Liver (tissue), 9 donors: Measurements from ENCODE around the gene BNC2. TPM values are rescaled to one million over a fixed set of nuclear protein-coding genes. Genes with fewer than 3 reads are reported as not detected.

Experiments used
- DNase-seq: peaks from one replicate; pipeline ENCODE4 v3.0.0-alpha.2; 2017; ENCODE audit warnings: low spot score
- H3K27ac ChIP-seq, 2 donors: one replicate each; pipeline ENCODE4 v1.7.0; 2013; ENCODE audit warnings: inconsistent platforms in 2 of 2, low read length in 2 of 2, control low read depth in 1 of 2, low read depth in 1 of 2, mild to moderate bottlenecking in 1 of 2
- H3K27me3 ChIP-seq, 4 donors: one replicate each; pipeline versions ENCODE4 v1.6.1 to v1.7.0; 2013; ENCODE audit warnings: low read length in 3 of 4, inconsistent platforms in 1 of 4, mild to moderate bottlenecking in 1 of 4, moderate library complexity in 1 of 4; ENCODE audit not compliant: control insufficient read depth in 4 of 4, insufficient read depth in 4 of 4
- H3K36me3 ChIP-seq, 4 donors: one replicate each; pipeline versions ENCODE4 v1.6.1 to v1.7.0; 2013; ENCODE audit warnings: low read length in 3 of 4, mild to moderate bottlenecking in 3 of 4, low read depth in 1 of 4, moderate library complexity in 1 of 4; ENCODE audit not compliant: control insufficient read depth in 4 of 4, insufficient read depth in 3 of 4
- H3K4me1 ChIP-seq, 4 donors: one replicate each; pipeline versions ENCODE4 v1.6.1 to v1.7.0; 2013; ENCODE audit warnings: low read length in 3 of 4, mild to moderate bottlenecking in 3 of 4, moderate library complexity in 1 of 4; ENCODE audit not compliant: control insufficient read depth in 4 of 4, insufficient read depth in 4 of 4
- H3K4me3 ChIP-seq, 3 donors: one replicate each; pipeline versions ENCODE4 v1.6.1 to v1.7.0; 2013; ENCODE audit warnings: low read length in 3 of 3, control low read depth in 1 of 3, low read depth in 1 of 3, mild to moderate bottlenecking in 1 of 3
- H3K9ac ChIP-seq, 2 donors: one replicate each; pipeline ENCODE4 v1.7.0; 2013; ENCODE audit warnings: low read length in 2 of 2, mild to moderate bottlenecking in 2 of 2, moderate library complexity in 2 of 2, control low read depth in 1 of 2, low read depth in 1 of 2
- H3K9me3 ChIP-seq, 4 donors: one replicate each; pipeline versions ENCODE4 v1.6.1 to v1.7.0; 2013; ENCODE audit warnings: low read length in 3 of 4; ENCODE audit not compliant: control insufficient read depth in 4 of 4
- EGR1 ChIP-seq, 2 donors: IDR thresholded peaks; 2 replicates each; pipeline ENCODE4 v1.6.1; 2016 to 2018; ENCODE audit warnings: antibody characterized with exemption in 2 of 2, low read depth in 2 of 2
- FOXA1 ChIP-seq: IDR thresholded peaks from 2 replicates; pipeline ENCODE4 v1.6.1; 2016; ENCODE audit warnings: antibody characterized with exemption
- GABPA ChIP-seq, 2 donors: IDR thresholded peaks in 1 of 2; conservative IDR thresholded peaks in 1 of 2; 2 replicates each; pipeline ENCODE4 v1.6.1; 2016; ENCODE audit warnings: antibody characterized with exemption in 2 of 2, mild to moderate bottlenecking in 1 of 2, moderate library complexity in 1 of 2
- HNF4G ChIP-seq: IDR thresholded peaks from 2 replicates; pipeline ENCODE4 v1.6.1; 2016; ENCODE audit warnings: antibody characterized with exemption
- JUND ChIP-seq, 2 donors: IDR thresholded peaks; 2 replicates each; pipeline ENCODE4 v1.6.1; 2016; ENCODE audit warnings: antibody characterized with exemption in 2 of 2
- NR2F2 ChIP-seq: IDR thresholded peaks from 2 replicates; pipeline ENCODE4 v1.6.1; 2016; ENCODE audit warnings: antibody characterized with exemption
- RXRA ChIP-seq, 2 donors: IDR thresholded peaks; 2 replicates each; pipeline ENCODE4 v1.6.1; 2017 to 2018; ENCODE audit warnings: antibody characterized with exemption in 2 of 2, mild to moderate bottlenecking in 1 of 2
- SP1 ChIP-seq: IDR thresholded peaks from 2 replicates; pipeline ENCODE4 v1.6.1; 2018; ENCODE audit warnings: antibody characterized with exemption, mild to moderate bottlenecking
- YY1 ChIP-seq: IDR thresholded peaks from 2 replicates; pipeline ENCODE4 v1.6.1; 2016; ENCODE audit warnings: antibody characterized with exemption, mild to moderate bottlenecking
- WGBS: extraction: QIAGEN DNeasy Blood & Tissue Kit; methylation state at CpG from one replicate; pipeline ENCODE4 v1.1.7; 2013; 5-methylcytosine and 5-hydroxymethylcytosine counted together
- polyA plus RNA-seq, 2 donors: library from polyadenylated mRNA; stranded (reverse) in 1 of 2; unstranded in 1 of 2; fragments of 200-250 nt in 1 of 2; fragments of >200 nt in 1 of 2; fragmentation: Nextera tagmentation in 1 of 2; extraction: Ambion mirVana in 1 of 2; gene quantifications; one replicate each; pipeline versions ENCODE4 v1.2.1 to v1.2.3, GENCODE V29; 2013 to 2015
- total RNA-seq, 2 donors: library from RNA; depleted of rRNA; stranded (reverse); fragments of >200 nt; gene quantifications; one replicate each; pipeline ENCODE4 v1.2.3, GENCODE V29; 2014
- TF ChIP-seq, protein P1 (sequence below): IDR thresholded peaks from 2 replicates; pipeline ENCODE4 v1.6.1; 2016; ENCODE audit warnings: antibody characterized with exemption
- TF ChIP-seq, protein P2 (sequence below): IDR thresholded peaks from 2 replicates; pipeline ENCODE4 v1.6.1; 2016; ENCODE audit warnings: antibody characterized with exemption
- donor health status: healthy.
- donor health status: healthy.
- donor health status: healthy.
- donor health status: healthy.
- donor health status: healthy.

BNC2 gene
- total and polyA plus RNA-seq, 4 donors: 0.07 to 0.67 (median 0.08) TPM

DNA sequence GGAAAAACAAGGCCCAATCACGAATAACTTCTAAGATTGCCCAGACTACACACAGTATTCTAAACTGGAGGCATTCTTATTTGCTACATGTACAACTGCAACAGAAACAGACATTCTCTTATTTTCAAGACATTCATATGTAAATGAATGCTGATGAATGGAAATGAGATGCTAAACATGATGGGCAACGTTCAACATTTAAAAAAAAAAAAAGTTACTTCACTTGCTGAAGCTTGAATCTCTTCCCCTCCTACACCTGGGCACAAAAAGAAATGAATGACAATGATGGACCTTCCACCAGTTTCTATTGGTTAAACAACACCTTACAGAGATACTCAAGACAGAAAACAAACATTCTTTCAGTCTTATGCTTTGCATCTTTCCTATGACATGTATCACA lies 160.5 kb downstream of the BNC2 start:
- no peaks in the 10 kb centered on the region for H3K9me3 ChIP-seq
- no peak overlapping the region for H3K9ac ChIP-seq
- no peak overlapping the region for H3K27ac ChIP-seq
- TF ChIP-seq, protein P1, sequence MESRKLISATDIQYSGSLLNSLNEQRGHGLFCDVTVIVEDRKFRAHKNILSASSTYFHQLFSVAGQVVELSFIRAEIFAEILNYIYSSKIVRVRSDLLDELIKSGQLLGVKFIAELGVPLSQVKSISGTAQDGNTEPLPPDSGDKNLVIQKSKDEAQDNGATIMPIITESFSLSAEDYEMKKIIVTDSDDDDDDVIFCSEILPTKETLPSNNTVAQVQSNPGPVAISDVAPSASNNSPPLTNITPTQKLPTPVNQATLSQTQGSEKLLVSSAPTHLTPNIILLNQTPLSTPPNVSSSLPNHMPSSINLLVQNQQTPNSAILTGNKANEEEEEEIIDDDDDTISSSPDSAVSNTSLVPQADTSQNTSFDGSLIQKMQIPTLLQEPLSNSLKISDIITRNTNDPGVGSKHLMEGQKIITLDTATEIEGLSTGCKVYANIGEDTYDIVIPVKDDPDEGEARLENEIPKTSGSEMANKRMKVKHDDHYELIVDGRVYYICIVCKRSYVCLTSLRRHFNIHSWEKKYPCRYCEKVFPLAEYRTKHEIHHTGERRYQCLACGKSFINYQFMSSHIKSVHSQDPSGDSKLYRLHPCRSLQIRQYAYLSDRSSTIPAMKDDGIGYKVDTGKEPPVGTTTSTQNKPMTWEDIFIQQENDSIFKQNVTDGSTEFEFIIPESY: no peak
- TF ChIP-seq YY1 (no peak), RXRA (IDR thresholded peaks at IDR 0.05) (no peak), GABPA (IDR thresholded peaks at IDR 0.05 in 1 of 2, conservative IDR thresholded peaks at IDR 0.05 in 1 of 2) (no peak), EGR1 (IDR thresholded peaks at IDR 0.05; ENCODE audit: low read depth in 2 of 2) (no peak)
- DNase-seq: no peak
- no peak overlapping the region for H3K4me3 ChIP-seq
- WGBS: 63% methylated on average over 2 of the region's 2 CpGs
- H3K36me3 ChIP-seq: no peaks in the 10 kb centered on the region
- no peaks in the 10 kb centered on the region for H3K4me1 ChIP-seq
- peaks cover 0 to 7% (median 0%) of the 10 kb centered on the region in 4 donors for H3K27me3 ChIP-seq

DNA sequence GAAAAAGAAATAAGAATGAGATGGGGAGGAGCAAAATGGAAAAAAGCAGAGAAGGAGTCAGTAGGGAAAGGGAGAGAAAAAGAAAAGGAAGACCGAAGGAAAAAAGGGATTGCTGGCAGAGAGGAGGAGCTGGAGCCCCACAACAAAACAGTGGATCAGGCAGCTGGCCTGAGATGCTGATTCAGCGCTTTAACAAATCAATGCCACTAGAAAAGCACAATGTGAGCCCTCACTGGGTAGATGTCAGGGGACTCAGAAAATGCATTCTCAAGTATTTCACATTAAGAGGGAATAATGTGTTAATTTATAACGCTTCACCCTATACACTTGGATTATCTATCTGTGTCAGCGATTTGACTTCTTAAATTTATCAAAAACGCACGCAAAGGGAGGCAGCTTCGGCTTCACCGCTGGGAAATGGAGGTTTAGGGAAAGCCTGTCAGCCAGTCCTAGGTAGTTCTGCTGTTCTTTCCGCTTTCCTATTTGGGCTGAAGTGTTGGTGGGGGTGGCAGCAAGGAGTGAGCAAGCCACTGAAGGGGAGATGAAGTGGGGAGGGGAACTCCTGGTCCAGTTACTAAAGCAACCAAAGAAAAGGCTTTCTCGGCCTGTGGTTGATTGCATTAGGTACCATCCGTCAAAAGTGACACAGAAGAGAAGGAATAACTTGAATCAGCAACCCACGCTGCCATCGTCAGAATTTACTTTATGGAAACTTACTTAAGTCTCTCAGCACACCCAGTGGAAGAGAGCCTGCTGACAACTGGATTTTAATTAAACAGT lies 161.6 kb downstream of the BNC2 start:
- no peak overlapping the region for H3K27ac ChIP-seq

DNA sequence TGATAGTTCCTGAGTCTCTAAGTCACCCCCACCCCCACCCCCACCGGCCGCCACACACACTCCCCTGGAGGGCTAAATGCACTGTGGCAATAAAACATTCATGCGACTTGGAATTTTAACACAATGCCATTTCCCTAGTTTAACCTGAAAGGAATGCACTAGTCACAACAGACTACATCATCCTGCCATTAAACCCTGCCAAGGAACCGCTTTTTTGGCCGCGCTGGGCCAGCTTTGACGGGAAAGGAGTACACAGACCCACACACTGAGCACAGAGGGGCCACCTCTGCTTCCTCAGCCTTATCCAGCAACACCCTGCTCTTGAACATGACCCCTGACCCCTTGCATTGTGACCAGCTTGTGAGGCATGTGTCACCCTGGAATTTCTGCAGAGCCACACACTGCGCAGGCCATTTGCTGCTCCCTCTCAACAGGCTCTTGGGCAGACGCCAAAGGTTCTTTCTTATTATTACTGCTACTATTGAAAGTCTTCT lies 165.3 kb downstream of the BNC2 start:
- no peak overlapping the region for H3K4me3 ChIP-seq

More for the DNA sequence above, 161.6 kb downstream of the BNC2 start:
- Histone ChIP-seq H3K4me1 (no peaks in the 10 kb centered on the region), H3K27me3 (peaks cover 0 to 7% (median 0%) of the 10 kb centered on the region in 4 donors), H3K4me3 (no peak overlapping the region), H3K36me3 (no peaks in the 10 kb centered on the region), H3K9ac (no peak overlapping the region), H3K9me3 (no peaks in the 10 kb centered on the region)
- no peak for DNase-seq
- 62% methylated on average over 13 of the region's 13 CpGs for WGBS
- no peak for TF ChIP-seq GABPA (IDR thresholded peaks at IDR 0.05 in 1 of 2, conservative IDR thresholded peaks at IDR 0.05 in 1 of 2)
- no peak for TF ChIP-seq FOXA1
- TF ChIP-seq, protein P2, sequence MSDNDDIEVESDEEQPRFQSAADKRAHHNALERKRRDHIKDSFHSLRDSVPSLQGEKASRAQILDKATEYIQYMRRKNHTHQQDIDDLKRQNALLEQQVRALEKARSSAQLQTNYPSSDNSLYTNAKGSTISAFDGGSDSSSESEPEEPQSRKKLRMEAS: no peak
- no peak for TF ChIP-seq RXRA (IDR thresholded peaks at IDR 0.05)
- TF ChIP-seq JUND (IDR thresholded peaks at IDR 0.05): no peak
- no peak for TF ChIP-seq SP1
- no peak for TF ChIP-seq NR2F2
- TF ChIP-seq EGR1 (IDR thresholded peaks at IDR 0.05; ENCODE audit: low read depth in 2 of 2): no peak
- no peak for TF ChIP-seq YY1
- TF ChIP-seq HNF4G: no peak
- TF ChIP-seq, protein P1: no peak

More for the DNA sequence above, 165.3 kb downstream of the BNC2 start:
- no peak for DNase-seq
- H3K9me3 ChIP-seq: no peaks in the 10 kb centered on the region
- peaks cover 0 to 3% (median 0%) of the 10 kb centered on the region in 4 donors for H3K27me3 ChIP-seq
- H3K4me1 ChIP-seq: no peaks in the 10 kb centered on the region
- peak; percentile 87 for TF ChIP-seq NR2F2
- no peak for TF ChIP-seq SP1
- H3K36me3 ChIP-seq: no peaks in the 10 kb centered on the region
- no peak overlapping the region for H3K9ac ChIP-seq
- 58% methylated on average over 9 of the region's 9 CpGs for WGBS
- peak overlapping the region; percentile 14 to 54 for H3K27ac ChIP-seq
